Left cardiac atrium (tissue), 4 donors: ENCODE data around the gene NOTCH1. TPM values are rescaled to one million over a fixed set of nuclear protein-coding genes. Genes with fewer than 3 reads are reported as not detected.
"Not testable (repeated sequence)": the region's sequence is repeated elsewhere in the genome, so short reads cannot be mapped to it uniquely, and the experiment has no call there.

ENCODE experiments used
- ATAC-seq, 2 donors: fragments of 200-7000 bp; cut with Tn5 transposase; one replicate each; pipeline ENCODE4 v1.9.1; 2020; ENCODE audit warnings: mild to moderate bottlenecking in 2 of 2, moderate library complexity in 2 of 2
- DNase-seq: peaks from one replicate; pipeline ENCODE4 v3.0.0-alpha.2; 2020
- intact Hi-C, 2 donors: fragments of 100-400 bp; cut with DNase I; formaldehyde crosslinking; loops; one replicate each; pipeline versions ENCODE4 v1.14.1 to v1.15.1; 2022 to 2023
- total RNA-seq, 2 donors: library from RNA; stranded (reverse); fragmentation: NEBNext Ultra II Directional; extraction: Animal tissue kit (Norgen Biotek cat#: 25700); gene quantifications; one replicate each; pipeline ENCODE4 v1.2.1, GENCODE V29; 2021
- donor health status: DM: no; HTN: yes; CAD: no.
- donor health status: DM: no; HTN: yes; CAD: no; lungs with severe emphysema.
- donor health status: DM: yes; HTN: yes; CAD: no.
- donor health status: Dilated cardiomyopathy.

Gene NOTCH1
- total RNA-seq, 2 donors from 2014 or later = 22.7 to 36.0 TPM

DNA sequence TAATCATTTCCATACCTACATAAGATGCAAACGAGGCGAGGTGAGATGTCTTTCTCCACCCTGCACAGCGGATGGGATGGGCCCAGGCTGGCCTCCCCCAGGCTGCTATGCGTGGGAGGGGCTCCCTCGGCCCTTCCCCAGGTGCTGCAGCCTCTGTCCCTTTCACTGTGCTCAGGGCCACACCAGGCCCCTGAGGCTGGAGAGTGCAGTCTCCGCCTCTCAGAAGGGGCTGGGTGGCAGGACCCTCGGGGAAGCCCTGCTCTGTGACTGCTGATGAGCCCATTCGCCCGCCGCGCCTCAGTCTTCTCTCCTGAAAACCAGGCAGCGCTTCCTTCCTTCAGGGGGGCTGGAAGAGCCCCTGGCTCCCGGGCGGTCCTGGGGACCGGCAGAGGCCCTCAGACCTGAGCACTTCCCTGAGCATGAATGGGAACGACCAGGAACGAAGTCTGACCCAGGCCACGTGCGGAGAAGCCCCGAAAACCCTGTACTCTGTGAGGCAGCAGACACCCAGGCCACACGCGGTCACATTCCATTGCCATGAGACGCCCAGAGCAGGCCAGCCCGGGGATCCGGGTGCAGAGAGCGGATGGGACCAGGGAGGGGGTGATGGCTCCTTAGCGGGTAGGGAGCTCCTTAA is 21.9 kb upstream of the NOTCH1 start:
- intact Hi-C loops = no loop called here
- DNase-seq = peak; percentile 83
- peak; percentile 49 to 59 for ATAC-seq

DNA sequence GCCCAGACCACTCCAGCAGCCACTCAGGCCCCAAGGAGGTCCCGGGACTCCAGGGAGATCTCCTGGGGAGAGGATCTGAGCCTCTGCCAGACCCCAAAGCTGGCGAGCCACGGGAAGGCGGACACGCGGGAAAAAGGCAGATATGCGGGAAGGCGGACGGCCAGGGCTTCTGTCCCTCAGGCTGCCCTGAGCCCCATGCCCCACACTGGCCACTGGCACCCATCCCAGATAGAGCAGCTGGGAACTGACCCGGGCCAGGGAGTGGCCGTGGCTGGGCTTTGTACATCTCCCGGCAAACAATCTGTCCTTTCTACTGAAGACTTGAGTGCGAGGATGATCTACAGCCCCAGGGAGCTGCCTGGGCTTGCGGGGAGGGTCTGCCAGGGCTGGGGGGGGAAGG is 21.1 kb upstream of the NOTCH1 start:
- DNase-seq (peak; percentile 84), ATAC-seq (peak; percentile 19 to 36)
- intact Hi-C loops = no loop called here

DNA sequence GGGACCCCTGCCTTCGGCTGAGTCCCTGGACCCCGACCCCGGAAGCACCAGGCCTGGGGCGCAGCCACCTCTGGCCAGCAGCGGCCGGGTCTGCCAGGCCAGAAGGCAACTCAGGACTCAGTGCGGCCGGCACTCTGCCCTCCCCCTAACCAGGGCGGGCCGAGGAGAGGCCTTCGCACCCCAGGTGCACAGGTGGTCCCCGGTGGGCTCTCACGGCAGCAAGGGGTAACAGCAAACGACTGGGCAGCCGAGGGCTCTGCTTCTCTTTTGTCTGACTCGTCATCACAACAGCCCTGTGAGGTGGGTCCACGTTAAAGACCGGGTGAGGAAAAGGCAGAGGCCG is 20.7 kb upstream of the NOTCH1 start:
- ATAC-seq (no peak), DNase-seq (no peak)
- intact Hi-C loops = no loop called here

DNA sequence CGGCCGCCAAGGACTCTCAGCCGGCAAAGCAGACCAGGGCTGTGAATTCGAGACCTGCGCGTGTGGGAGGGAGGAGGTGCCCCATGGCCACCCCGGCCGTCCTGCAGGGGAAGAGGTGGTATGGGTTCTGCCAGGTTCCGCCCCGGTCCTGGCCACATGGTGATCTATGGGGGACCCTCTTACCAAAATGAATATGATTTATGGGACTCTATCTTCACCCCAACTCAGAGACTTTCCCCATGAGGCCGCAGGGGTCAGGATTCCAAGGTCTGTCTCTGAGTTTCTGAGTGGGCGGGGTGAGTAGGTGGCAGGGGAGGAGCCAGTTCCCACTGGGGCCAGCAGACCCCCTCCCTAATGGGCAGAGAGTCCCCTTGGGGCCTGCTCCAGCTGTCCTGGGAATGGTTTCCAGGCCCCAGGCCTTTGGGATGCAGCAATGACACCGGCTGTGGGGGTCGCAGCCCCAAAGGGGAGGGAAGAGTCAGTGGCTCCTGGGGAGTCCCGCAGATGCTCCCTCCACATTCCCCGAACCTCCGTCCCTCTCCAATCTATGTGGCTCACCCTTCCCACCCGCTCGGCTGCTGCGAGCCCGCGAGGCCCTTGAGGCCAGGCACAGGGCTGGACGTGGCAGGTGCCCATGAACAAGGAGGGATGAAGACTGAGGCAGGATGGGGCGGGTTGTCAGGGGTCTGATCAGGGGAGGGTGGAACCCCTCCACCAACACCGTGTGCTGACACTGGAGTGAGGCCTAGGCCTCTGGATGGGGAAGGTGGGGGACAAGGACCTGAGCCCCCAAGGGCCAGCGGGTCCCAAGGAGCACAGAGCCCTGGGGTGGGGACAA is 20.1 kb upstream of the NOTCH1 start:
- DNase-seq (no peak), ATAC-seq (no peak)
- intact Hi-C loops = no loop called here

DNA sequence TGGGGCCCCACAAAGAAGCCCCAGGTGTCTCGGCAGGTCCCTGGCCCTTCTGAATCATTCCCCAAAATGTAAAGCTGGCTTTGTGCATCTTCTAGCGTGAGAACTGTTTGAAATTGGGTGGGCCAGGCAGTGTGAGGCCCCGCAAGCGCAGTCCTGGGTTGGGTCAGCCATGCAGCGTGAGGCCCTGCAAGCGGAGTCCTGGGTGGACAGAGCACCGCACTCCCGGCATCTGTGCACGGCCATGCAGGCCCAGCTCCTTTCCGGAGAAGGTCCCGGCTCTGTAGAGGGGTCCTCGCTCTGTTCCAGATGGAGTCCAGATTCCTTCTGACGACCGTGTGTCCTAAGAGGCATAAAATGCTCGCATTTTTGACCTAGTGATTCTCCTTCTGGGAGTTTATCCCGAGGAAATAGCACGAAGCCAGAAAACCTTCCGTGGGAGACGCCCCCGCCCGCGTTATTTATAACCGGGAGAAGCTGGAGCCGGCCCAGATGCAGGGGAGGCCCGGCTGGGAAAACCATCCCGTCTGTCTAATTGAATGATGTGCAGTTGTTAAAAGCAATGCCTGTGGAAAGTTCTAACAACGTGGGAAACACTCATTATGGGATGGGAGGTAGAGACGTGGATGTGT is 19.4 kb upstream of the NOTCH1 start:
- intact Hi-C loops = no loop called here
- DNase-seq = peak; percentile 72
- ATAC-seq = peak; percentile 24 to 25

DNA sequence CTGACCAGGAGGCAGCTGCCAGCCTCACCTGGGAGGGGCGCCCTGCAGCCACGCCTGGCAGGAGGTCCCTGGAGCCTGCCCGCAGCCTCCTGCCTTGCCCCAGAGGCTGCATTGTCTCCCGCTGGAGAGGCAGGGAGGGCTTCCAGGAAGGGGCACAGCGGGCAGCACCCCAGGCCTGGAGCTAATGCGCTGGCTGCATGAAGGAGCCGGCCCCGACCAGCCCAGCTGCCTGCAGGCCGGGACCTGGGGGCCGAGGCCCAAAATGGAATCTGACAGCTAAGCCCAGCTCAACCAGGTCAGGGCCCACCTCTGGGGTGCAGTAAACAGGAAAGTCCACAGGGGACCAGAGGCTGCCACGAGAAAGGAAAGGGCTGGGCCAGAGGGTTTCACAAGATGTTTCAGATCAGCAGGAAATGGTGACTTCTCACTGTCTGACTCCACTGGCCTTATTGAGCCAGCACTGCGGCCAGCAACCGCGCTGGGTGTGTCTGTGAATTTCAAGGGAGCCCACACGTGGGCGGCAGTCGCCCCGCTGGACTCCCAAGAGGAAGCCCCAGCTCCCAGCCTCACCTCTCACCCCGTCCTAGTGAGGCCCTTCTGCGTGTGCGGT is 18.6 kb upstream of the NOTCH1 start:
- intact Hi-C loops = no loop called here
- DNase-seq (peak; percentile 87), ATAC-seq (peak; percentile 40 to 55)

DNA sequence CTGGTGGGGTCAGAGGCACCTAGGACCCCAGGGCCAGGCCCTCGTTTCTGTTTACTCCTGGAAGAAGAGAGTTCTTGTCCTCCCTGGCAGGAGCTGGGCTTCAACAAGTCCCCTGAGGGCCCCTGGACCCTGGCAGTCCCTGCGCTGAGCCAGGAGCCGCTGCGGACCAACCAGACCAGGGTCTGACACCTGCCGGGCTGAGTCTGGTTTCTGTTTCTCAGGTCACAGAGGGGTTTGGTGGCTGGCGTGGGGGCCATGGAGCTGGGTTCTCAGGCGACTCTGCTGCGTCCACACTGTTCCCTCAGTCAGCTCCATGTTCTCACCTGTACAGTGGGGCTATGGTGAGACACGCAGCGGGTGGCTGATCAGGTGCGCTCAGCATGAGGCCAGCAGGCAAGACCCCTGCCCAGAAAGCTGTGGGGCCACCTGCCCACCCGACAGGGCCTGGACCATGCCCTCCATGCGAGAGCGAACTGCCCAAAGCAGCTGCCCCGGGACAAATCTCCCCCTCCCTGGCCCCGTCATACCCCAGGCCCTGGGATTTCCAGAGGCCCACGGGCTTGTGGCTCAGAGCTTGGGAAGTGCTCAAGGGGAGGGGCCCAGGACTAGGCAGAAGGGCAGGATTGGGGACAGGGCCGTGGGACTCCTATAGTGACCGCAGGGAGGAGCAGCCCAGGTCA is 17.9 kb upstream of the NOTCH1 start:
- intact Hi-C loops = no loop called here
- DNase-seq (no peak), ATAC-seq (no peak)

DNA sequence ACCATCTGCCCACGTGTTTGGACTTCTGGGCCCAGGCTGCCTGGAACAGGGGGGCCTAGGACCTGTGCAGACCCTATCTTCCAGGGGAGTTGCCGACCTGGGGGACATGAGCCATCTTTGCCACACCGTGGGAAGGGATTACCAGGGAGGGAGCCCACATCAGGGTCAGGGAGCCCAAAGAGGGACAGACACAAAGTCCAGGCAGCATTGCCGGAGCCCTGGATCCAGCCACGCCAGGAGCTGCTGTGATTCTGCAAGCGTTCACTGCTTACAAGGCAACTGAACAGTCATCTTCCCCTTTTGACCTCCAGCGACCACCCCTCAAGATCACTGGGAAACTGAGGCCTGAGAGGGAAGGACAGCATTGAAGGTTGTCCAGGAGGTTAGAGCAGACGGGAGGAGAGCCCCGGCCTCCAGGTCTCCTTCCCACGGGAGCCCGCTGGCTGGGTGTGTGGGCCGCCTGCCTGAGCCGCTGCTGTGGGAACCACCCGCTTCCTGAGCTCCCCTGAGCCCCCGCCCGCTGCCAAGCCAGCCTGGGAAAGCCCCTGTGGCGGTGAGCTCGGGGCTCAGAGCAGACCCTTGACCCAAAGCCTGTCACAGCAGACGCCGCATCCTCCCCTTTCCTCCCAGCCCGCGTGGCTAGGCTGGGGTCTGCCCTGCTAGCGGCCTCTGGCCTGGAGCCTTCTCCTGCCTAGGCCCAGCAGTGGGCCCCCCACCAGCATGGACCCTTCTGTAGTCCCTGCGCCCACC is 17.1 kb upstream of the NOTCH1 start:
- intact Hi-C loops = no loop called here
- DNase-seq = no peak

DNA sequence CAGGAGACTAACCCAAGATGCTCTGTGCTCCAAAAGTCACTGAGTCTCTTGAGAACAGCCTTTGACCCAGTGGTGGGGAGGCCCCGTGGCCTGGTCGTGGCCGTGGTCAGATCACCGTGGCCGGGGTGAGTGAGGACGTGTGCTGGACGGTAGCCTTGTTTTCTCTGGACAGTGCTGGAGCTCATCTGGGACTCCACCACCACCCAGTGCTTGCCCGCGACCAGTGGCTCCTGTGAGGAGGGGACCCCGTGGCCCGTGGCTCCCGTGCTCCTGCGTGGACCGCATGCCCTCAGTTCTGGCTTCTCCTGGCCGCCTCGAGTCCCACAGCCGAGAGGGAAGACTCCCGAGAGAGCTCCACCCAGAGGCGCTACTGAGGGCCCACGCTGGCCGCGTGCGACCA is 15.9 kb upstream of the NOTCH1 start:
- no peak for ATAC-seq
- intact Hi-C loops = no loop called here
- no peak for DNase-seq

More for the DNA sequence above, 17.1 kb upstream of the NOTCH1 start:
- no peak for ATAC-seq

DNA sequence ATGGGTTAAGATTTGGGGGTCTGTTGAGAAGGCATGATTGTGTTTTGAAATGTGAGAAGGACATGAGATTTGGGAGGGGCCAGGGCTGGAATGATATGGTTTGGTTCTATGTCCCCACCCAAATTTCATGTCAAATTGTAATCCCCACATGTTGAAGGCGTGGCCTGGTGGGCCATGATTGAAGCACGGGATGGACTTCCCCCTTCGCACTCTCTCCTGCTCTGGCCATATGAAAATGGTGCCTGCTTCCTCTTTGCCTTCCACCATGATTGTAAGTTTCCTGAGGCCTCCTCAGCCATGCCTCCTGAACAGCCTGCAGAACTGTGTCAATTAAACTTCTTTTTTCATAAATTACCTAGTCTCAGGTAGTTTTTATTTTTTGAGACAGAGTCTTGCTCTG is 14.7 kb upstream of the NOTCH1 start:
- ATAC-seq (no peak), DNase-seq (no peak)
- intact Hi-C loops = no loop called here

DNA sequence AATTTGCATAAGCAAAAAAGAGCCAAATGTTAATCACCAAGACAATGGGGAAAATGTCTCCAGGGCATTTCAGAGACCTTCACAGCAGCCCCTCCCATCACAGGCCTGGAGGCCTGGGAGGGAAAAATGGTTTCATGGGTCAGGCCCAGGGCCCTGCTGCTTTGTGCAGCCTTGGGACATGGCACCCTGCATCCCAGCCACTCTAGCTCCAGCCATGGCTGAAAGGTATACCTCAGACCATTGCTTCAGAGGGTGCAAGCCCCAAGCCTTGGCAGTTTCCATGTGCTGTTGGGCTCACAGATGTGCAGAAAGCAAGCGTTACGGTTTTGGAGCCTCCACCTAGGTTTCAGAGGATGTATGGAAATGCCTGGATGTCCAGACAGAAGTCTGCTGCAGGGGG is 13.5 kb upstream of the NOTCH1 start:
- ATAC-seq, DNase-seq, intact Hi-C loops: not testable (repeated sequence)

DNA sequence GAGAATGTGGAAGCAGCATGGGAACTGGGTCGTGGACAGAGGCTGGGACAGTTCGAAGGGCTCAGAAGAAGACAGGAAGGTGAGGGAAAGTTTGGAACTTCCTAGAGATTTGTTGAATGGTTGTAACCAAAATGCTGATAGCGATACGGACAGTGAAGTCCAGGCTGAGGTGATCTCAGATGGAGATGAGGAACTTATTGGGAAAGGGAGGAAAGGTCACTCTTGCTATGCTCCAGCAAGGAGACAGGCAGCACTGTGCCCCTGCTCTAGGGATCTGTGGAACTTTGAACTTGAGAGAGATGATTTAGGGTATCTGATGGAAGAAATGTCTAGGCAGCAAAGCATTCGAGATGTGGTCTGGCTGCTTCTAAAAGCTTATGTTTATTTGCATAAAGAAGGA is 13.0 kb upstream of the NOTCH1 start:
- DNase-seq, intact Hi-C loops, ATAC-seq: not testable (repeated sequence)

DNA sequence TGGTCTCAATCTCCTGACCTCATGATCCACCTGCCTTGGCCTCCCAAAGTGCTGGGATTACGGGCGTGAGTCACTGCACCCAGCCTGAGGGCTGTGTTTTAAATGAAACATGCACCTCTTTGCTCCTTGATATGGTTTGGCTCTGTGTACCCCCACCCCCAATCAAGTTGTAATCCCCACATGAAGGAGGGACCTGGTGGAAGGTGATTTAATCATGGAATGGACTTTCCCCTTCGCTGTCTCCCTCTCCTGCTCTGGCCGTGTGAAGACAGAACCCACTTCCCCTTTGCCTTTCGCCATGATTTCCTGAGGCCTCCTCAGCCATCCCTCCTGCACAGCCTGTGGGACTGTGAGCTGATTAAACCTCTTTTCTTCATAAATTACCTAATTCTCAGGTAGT is 12.5 kb upstream of the NOTCH1 start:
- intact Hi-C loops = no loop called here
- ATAC-seq (no peak), DNase-seq (no peak)

DNA sequence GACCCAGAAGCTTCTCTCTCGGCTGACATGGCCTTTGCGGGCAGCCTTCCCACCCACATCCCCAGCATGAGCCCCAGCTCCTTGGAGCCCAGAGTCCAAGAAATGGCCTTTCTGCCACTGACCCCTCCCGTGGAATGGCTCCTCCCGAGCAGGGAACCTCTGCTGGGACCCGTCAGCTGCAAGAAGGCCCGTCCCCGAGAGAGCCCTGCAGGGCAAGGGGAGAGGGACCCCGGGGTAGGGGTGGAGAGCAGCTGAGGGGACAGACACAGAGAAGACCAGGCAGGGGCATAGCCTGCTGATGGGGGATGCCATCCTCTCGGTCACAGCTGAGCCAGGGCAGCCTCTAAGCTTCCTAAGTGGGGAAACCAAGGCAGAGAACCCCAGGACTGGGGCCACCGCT is 11.2 kb upstream of the NOTCH1 start:
- ATAC-seq (no peak), DNase-seq (no peak)
- intact Hi-C loops = no loop called here

DNA sequence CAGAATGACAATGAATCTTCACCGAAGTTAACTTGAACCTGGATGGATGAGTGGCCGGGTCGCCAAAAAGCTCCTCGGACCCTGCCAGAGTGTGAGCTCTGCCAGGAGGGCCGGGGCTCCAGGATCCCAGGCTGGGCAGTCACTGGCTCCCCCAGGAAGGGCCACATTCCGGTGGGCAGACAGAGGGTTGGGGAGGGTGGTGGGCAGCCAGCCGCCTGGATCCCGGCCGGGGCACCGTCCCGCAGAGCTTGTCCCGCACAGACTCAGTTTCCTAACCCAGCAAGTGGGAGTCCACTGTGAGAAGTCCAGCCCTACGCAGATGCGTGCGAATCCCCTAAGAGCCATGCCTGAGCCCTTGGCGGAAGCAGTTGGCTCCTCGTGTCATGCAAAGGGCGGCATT is 10.3 kb upstream of the NOTCH1 start:
- ATAC-seq = no peak
- intact Hi-C loops = no loop called here
- DNase-seq = no peak

DNA sequence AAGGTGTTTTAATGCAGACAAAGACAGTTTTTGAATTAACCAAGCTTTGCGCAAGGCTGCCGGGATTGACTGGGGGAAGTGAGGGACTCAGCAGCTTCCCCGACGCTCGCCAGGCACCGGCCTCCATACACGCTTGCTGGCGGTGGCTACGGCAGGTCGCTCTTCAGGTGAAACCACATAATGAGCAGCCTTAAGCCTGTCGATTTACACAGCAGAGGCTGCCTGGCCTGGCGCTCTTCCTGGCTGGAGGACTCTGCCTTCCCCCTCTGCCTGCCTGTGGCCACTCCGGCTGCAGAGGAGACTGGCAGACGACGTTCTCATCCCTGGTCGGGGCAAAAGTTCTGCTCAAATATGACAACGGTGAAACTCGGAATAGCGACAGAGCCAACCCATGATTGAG is 9.0 kb upstream of the NOTCH1 start:
- DNase-seq = no peak
- ATAC-seq = no peak
- intact Hi-C loops = no loop called here

DNA sequence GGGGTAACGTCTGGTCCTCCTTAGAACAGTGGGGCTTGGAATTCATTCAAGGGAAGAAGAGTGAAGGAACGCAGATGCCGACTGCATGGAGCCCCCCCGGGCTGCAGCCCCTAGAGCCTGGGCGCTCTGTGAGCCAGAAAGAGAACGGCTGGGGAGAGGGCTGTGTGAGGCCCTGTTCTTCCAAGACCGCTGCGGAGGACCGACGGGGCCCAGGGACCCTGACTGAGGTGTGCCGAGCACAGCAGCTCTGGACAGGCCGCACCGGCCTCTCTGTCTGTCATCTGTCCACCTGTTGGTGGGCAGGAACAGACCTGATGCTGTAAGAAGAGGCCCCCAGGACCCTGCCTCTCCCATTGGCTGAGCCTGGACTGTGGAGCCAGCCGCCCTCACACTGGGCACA is 7.7 kb upstream of the NOTCH1 start:
- DNase-seq (no peak), ATAC-seq (no peak)
- intact Hi-C loops = no loop called here

DNA sequence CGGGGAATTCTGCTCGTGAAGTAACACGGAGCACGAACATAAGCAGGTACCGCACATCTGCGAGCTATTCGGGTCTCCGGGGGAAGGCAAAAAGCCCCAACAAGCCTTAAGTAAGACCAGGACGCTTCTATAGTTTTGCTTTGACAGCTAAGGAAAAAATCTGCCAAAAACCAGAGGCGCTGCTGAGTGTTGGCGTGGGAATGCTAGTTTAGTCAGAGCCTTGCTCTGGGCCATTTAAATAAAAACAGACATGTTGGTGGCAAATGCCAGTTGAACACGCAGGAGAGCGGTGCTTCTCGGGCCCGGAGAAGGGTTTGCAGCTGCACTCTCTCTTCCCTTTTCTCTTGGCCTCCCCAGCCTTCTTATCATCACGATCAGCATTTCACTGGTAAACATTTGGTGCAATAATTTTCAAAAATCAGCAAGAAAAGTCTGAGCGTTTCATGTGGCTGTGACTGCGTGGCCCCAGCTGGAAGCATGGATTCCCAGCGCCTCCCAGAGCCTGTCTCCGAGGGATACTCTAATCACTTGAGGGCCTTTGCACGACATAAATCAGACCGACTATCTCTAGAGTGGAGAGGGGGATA is 6.4 kb upstream of the NOTCH1 start:
- ATAC-seq (peak; percentile 10 to 29), DNase-seq (no peak)
- intact Hi-C loops = no loop called here
